Stimulated activated CD8-positive, alpha-beta memory T cell treated with anti-CD3 and anti-CD28 coated beads, Interleukin-15, amount 100 ng/mL, for 1 hour (primary cell): ENCODE results near the gene AGAP2.

ENCODE experiments used
- DNase-seq: peaks from one replicate; pipeline ENCODE4 v3.0.0-alpha.2; 2020; ENCODE audit warnings: low read depth

Gene AGAP2

DNA sequence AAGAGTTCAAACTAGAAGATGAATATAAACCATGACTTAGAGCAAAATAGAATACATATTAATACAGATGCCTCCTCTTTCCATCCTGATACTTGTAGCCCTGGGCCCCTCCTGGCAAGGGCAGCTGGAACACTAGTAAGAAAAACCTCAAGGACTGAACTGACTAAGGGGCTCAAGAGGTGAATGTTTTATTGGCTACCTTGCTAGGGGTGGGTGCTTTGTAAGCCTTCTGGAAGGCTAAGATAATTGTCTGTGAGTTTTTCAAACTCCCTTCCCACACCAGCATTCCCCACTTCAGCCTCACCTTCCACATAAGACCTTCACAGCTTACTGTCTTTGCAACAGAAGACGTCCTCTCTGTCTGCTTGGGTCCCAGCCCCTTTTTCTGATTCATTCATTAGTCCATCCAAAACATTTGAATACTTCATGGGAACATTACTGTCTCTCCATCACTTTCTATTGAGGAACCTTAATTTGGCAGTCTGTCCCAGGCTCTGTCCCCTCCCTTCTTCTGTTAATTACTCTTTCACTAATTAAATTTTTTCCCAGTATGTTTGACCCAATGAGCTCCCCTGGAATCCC is 15.3 kb upstream of the AGAP2 start:
- no peak for DNase-seq

DNA sequence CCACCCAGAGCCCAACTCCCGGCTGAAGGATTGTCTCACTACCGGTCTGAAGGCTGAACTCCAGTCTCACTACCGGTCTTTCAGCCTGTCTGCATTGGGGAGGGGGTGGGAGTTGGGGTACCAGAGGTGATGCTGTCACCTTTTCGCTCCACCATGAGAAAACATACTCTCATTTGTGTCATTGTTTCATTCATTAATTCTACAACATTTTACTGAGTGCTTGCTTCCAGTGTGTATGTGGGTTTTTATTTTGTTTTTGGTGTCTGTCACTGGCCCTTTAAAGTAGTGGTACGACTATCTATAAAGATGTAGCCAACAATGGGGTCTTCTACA is 14.1 kb upstream of the AGAP2 start:
- DNase-seq: no peak

DNA sequence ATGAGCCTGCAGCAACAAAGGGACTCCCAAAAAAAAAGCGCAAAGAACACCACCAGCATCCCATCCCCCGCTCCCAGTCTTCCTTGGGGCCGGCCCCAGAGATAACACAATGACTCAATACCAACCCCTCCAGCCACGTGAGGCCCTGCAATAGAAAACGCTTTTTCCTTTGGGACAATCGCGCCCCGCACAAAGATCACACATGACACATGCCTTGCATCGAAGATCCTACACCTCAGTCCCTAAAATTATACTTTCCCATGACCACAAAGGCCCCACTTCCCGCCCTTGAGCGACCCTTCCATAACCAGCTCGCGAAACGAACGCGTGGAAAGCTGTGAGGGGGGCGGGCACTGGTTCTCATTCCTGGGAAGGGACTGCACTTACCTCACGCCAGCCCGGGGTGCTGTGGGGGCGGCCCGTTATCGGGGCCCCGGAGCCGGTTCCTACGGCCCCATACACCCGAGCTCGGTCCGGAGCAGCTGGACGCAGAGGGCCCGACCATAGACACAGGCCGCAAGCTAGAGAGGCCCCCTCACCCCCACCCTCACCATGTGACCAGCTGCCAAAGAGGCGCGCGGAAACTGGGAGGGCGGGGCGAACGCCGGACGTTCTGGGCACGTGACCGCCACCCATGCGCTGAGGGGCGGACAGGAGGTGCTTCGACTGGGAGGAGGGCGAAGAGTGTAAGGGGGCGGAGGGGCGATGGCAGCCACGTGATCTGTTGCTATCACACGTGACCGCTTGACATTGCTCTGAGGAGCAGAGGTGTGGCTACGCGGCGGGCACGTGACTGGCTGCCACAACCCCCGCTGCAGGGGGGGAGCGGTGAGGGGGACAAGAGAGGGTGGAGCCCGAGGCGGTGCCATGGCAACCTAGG is 13.5 kb upstream of the AGAP2 start, which contains the start of gene CDK4:
Gene CDK4 (minus strand): TSS at position 523 of the 880 bp plus-strand sequence. CDS start 593 bp downstream, outside the sequence.
- peak; percentile 96 for DNase-seq

DNA sequence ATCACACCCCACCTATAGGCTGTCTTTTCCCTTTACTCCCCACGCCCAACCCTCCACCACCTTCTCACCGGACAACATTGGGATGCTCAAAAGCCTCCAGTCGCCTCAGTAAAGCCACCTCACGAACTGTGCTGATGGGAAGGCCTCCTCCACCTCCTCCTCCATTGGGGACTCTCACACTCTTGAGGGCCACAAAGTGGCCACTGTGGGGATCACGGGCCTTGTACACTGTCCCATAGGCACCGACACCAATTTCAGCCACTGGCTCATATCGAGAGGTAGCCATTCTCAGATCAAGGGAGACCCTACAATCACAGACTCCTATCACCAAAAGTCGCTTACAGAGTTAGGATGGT is 12.9 kb upstream of the AGAP2 start:
- no peak for DNase-seq

DNA sequence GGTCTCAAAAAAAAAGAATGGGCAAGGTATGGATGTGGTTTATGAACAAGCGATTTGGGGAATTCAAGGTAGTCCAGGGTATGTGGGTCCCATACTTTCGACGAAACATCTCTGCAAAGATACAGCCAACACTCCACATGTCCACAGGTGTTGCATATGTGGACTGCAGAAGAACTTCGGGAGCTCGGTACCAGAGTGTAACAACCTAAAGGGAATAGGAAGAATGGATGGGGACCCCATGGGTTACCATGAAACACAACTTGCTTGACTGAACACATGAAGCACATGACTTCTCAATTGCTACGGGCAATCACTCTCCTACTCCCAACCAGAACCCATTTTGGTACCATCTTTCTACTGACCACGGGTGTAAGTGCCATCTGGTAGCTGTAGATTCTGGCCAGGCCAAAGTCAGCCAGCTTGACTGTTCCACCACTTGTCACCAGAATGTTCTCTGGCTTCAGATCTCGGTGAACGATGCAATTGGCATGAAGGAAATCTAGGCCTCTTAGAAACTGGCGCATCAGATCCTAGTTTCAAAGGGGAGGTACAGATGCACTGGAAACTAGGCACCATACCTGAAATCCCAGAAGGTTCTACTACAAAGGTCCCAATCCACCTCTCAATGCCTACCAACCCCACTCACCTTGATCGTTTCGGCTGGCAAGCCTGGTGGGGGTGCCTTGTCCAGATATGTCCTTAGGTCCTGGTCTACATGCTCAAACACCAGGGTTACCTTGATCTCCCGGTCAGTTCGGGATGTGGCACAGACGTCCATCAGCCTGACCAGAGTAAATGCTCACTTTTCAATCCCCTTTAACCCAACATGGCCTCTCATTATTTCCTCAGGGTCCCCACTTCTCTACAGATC is 12.3 kb upstream of the AGAP2 start:
- no peak for DNase-seq

DNA sequence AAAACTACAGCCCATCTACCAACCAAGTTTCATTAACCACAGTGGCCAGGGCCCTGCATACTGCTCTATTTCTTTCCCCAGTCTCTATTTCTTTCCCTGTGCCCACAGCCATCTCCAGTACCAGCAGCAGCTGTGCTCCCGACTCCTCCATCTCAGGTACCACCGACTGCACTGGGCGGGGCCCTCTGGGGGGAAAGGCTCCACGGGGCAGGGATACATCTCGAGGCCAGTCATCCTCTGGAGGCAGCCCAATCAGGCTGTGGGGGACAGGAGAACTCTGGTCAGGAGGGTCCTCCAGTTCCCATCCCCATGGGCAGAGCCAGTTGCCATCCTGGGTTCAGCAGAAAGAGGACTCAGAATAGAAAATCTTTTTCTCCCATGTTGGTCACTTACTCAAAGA is 10.5 kb upstream of the AGAP2 start:
- no peak for DNase-seq

DNA sequence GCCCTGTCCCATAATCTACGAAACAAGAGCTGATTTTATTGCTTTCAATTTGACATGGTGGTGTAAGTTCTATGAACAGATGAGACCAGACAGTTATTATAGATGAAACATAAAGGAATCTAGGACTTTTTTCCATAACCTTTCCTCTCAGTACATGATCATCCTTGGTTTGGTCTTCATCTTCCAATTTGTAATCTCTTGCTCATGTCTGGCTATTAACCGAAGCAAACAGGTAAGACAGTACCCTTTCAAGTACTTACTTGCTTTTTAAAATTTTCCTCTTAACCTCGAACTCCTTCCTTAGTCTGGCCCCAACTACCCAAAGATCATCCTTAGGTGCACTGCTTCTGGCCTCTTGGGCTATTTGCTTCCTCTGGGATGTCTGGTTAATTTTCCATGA is 7.5 kb upstream of the AGAP2 start:
- no peak for DNase-seq

DNA sequence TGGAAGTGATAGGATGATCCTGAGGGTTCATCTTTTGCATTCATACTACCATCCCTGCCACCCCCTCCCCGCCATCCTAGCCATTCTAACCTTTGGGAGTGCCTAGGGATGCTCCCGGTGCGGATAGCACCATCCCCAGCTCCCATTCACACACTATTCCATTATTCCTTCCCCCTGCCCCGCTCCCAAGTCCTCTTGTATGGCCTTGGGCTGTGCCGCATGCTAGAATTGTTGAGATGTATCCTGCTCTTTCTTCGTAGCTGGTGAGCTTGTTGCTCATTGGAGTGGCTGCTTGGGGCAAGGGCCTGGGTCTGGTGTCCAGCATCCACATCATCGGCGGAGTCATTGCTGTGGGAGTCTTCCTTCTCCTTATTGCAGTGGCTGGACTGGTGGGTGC is 6.9 kb upstream of the AGAP2 start:
- DNase-seq: no peak

DNA sequence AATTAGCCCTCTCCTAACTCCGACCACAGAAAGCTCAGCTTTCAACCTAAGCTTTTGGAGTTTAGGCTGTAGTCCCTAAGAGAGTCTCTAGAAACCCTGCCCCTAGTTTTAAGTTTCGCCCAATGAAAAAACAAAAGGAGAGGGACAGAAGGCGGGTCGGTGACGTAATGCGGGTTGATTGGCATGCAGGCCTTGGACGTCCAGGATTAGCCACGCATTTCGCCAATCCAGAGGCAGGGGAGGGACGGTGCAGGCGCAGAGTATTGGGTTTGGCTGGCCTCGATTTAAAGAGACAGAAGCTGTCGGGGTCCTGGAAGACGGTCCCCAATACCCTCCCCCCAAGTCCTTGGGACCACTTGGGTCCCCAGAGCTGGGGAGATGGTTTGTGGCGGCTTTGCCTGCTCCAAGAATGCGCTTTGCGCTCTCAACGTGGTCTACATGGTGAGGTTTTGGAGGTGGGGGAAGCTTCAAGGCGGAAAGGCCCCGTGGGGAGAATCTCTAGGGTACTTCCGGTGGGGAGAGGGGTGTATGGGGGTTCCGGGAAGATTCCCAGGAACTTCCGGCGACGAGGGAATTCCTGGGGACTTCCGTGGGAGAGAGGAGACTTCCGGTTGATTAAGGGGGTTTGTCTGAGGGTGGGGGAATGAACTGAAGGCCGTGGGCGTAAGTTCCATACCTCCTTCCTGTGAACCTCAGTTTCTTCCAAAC is 6.4 kb upstream of the AGAP2 start, which contains the start of gene TSPAN31:
Gene TSPAN31 (plus strand): TSS at position 263 of the 708 bp plus-strand sequence. CDS start 116 bp downstream, at position 379.
- DNase-seq: peak; percentile 90

DNA sequence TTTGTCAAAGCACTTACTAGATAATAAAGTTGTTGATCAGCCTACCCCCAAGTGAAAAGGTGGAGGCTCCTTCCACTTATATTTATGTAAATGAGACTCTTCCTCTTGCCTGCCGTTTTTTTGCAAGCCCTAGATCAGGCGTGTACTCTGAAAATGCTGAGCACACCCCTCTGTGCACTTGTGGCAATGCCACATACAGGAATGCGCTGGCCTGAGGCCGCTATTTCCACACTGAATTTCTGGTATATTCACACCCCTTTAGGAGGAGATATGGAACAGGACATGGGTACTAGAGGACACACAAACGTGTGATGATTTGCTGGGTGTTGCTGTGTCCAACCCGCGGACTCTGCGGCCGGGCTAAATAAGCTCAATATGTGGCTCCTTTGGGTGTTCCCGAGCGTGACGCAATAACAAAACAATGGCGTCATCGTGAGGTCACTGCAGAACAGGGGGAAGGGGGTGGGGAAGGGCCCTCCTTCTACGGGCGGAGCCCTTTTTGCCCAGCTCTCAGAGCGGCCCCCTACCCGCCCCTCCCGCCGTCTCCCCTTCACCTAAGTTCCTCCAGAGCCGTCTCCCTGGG is 5.7 kb upstream of the AGAP2 start:
- DNase-seq: peak; percentile 31

DNA sequence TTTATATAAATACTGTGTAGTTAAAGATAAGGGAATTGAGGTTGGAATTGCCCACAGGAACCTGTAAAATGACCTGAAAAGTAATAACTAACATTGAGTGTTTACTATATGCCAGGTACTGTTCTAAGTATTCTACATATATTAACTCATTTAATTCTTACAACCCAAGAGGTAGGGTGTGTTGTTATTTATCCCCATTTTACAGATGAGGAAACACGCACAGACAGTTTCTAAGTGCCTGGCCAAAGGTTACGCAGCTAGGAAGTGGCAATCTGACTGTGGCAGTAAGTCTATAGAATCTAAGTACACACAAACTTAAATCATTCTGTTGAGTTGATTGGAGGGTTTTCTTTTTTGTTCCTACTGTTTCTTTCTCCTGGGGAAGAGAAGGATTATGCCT is 5.2 kb upstream of the AGAP2 start:
- no peak for DNase-seq

DNA sequence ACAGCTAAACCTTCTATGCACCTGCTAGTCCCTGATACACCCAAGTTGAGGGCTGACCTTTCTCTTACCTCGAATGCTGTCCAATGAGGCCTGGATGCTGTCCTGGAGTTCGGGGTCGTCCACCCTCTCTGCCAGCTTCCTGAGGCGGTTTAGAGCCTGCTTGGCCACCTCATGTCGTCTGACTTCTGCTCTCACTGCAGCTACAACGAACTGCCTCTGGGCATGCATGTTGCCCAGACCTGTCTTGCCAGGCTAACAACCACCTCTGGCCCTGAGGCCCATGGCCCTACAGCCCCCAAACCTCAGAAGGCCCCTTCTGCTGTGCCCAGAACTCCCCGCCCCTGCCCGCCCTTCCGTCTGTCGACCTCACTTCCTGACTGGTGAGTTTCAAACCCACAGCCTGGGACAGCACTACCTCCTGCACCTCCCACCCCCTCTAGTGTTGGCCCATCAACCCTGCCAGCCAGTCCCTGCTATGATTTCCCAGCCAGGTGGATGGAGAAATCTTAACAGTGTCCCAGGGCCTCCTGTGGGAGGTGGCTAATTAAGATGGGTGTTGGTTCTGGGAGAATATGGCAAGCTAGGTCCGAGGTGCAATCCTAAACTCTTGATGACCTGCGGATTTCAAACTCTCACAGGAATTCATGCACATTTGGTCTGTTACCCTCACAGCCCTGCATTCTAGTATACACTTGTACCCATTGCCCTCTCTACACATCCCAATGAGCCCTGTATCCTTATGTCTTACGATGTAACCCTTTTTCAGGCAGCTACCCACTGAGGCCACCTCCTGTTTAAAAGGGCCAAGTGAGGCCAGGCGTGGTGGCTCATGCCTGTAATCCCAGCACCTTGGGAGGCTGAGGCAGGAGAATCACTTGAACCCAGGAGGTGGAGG is 3.5 kb upstream of the AGAP2 start:
- DNase-seq: peak; percentile 60

DNA sequence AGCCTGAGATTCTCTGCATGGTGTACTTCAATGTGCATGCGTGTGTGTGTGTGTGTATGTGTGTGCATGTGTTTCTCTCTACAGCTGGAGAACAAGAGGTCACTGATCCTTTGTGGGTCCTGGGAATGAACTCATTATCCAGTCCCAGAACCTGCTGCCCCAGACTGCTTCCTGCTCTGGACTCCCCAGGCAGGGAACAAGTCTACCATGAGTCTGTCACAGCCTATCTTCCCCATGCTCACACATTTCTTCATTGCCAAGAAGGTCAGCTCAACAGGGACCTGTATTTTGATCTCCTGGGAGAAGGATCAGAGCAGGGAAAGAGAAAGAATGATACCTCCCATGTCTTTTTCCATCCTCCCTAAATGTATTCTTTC is 2.9 kb upstream of the AGAP2 start:
- no peak for DNase-seq

DNA sequence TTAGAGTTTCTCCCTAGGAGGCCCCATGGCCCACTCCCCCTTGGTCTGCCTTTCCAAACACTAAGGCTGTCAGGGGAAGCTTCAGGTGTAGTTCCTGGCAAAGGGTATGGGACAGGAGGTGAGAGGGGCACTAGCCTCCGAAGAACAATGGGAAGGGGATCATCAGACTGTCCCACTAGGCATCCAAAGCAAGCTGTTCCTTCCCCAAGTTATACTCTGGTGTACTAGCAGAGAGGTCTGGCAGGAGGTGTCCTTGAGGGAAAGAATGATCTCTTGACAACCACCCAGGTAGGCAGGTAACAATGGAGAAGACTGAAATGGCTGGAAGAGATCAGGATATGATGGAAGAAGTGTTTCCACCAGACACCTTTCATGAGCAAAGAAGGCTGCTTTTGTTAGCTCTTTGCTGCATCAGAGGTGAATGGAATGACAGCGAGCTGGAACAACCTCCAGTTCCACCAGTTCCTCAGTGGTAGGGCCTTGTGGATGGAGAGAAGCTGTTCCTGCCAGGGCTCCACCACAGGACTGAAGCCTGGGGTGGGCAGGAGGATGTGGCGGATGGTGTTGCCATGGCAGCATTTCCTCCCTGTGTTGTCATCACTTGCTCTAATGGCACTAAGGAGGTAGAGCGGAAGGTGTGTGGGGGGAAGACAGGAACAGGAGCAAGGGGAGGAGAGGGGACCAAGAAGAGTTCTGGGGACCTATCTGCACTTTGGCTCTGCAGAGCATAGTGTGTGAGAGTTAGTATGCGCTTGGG is 2.3 kb upstream of the AGAP2 start:
- peak; percentile 56 for DNase-seq

DNA sequence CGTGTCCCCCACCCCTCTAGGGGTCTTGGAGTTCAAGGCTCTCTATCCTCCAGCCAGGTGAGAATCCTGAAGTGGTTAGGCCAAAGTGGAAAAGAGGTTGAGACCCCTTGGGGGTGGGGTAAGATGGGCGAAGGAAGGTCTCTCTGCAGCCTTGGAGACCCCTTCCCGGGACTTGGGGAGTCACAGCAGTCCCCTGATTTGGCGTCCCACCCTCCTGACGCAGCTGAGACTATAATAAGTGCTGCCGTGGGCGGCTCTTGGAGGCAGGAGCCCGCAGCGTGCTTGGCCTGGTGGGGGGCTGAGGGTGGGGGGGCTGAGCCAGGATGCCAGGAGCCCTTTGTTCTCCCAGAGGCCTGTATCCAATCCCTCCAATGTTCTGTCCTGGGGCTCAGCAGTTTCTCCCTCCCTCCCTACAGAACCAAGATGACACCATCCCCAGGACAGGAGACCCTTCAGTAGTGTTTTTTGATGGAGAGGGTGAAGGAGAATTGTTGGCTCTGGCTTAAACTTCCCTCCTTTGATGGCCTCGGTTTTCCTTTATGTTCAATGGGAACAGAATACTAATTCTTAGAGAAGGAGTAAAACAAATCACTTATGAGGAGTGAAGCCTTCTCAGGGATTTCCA is 1.5 kb upstream of the AGAP2 start:
- no peak for DNase-seq

DNA sequence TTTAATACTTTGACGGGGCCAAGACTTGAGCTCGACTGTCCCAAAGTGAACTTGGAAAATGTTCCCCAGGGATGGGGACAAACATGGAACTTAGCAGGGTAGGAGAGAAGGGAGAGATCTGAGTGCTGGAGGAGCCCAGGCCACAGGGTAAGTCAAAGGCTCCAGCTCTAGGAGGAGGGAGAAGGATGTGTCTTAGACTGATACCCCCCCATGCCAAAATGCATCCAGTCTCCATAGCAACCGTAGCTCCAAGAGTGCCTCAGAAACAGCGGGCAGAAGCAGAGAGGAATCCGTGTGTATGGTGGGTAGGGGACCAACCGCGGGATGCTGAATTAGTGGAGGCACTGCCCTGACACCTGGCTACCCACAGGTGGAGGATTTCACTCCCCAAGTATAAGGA is 845 bp upstream of the AGAP2 start:
- no peak for DNase-seq

DNA sequence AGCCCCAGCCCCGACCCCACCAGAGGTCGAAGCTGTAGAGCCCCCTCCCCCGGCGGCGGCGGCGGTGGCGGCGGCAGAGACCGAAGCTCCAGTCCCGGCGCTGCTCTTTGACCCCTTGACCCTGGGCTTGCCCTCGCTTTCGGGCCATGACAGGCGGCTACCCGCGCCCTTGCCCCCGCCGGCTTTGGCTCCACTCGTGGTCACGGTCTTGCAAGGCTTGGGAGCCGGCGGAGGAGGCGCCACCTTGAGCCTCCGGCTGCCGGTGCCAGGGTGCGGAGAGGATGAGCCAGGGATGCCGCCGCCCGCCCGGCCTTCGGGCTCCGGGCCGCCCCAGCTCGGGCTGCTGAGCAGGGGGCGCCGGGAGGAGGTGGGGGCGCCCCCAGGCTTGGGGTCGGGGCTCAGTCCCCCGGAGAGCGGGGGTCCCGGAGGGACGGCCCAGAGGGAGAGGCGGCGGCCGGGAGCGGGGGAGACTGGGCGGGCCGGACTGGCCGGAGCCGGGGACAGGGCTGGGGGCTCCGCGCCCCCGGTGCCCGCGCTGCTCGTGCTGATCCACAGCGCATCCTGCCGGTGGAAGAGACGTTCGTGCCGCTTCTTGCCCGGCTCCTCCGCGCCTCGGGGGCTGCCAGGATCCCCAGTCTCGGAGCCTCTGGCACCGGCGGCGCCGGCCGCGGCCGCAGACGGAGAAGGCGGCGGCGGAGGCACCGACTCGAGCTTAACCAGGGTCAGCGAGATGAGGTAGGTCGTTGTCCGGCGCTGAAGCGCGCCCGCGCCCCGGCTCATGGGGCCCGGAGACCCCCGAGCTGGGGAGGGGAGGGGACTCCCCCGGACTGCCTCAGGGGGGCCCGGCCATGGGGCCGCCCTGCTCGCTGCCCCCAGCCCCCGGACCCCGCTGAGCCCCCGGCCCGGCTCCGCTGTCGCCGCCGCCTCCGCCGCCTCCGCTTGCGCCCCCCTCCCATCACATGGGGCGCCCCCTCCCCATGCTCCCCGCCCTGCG is 778 bp downstream of the AGAP2 start:
- DNase-seq: no peak

DNA sequence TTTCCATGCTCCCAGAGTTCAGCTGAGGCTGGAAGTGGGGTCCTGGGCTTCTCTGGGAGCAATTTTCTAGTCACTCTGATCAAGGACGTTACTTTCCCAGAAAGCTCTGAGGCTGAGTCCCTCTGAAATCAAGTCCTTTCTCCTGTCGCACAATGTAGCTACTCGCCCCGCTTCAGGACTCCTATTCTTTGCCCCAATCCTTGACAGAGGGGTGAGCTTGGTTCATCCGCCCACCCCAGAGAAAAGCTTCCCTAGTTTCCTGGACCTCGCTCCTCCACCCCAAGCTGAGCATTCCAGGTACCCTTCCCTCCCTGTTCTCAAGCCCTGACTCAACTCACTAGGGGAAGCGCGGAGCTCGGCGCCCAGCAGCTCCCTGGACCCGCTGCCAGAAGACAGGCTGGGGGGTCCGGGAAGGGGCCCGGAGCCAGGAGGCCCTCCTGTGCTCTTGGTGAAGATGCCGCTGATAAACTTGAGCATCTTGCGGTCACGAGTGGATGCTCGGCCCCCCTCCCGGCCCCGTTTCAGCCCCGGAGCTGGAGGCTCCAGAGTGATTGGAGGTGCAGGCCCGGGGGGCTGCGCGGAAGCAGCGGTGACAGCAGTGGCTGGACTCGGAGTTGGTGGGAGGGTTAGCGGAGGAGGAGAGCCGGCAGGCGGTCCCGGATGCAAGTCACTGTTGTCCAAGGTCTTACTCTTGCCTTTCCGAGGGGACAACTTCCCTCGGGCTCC is 1.6 kb downstream of the AGAP2 start:
- DNase-seq: no peak
